GM19467 (cell line): ENCODE data around the gene ERMP1.
"Not testable (repeated sequence)": the region's sequence is repeated elsewhere in the genome, so short reads cannot be mapped to it uniquely, and the experiment has no call there.

ENCODE experiments used
- ATAC-seq: cut with Tn5 transposase; IDR thresholded peaks from one replicate; pipeline ENCODE4 v1.9.1; 2021; ENCODE audit warnings: mild to moderate bottlenecking, moderate library complexity; ENCODE audit not compliant: unreplicated experiment

Gene ERMP1

GRCh38 chr9:5825895-5826622 lies 6.9 kb downstream of the ERMP1 start:
- ATAC-seq = no peak

- ATAC-seq = no peak
Measured at GRCh38 chr9:5825223-5825622, 7.7 kb downstream of the ERMP1 start.

- ATAC-seq = no peak
Measured at GRCh38 chr9:5820425-5820824, 12.5 kb downstream of the ERMP1 start.

DNA sequence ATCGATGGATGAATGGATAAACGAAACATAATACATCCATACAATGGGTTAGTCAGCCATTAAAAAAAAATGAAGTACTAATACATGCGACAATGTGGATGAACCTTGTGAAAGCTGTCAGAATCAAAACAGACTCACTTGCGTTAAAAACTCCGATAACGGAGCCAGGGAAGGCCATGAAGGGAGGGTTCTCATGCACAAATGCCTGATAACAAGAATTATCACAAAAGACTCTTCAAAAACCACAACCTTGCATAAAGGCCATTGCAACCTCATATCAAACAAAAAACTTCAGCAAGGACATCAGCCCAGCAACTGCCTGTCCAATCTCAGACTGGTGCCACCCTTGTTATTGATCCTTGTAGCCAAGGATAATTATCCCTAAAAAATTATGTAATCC lies 13.7 kb downstream of the ERMP1 start:
- ATAC-seq = no peak

DNA sequence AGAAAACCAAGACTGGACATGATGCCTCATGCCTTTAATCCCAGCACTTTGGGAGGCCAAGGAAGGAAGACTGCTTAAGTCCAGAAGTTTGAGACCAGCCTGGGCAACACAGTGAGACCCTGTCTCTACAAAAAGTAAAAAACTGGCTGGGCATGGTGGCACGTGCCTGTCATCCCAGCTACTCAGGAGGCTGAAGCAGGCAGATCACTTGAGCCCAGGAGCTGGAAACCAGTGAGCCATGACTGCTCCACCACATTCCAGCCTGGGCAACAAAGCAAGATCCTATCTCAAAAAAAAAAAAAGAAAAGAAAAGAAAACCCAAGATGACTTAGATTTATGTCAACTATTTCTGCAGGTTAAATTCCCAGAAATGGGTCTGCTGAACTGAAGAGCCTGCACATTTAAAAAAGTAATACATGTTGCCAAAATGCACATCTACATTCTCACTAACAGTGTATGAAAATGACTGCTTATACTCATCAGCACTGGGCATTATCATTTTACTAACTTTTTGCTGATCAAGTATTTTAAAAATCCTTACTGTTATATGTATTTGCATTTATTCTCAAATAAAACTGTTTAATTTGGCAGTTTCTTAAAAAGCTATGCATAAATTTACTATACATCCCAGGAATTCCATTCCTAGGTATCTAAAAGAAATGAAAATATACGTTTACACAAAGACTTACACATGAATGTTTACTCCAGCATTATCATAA lies 14.3 kb downstream of the ERMP1 start:
- ATAC-seq = no peak

DNA sequence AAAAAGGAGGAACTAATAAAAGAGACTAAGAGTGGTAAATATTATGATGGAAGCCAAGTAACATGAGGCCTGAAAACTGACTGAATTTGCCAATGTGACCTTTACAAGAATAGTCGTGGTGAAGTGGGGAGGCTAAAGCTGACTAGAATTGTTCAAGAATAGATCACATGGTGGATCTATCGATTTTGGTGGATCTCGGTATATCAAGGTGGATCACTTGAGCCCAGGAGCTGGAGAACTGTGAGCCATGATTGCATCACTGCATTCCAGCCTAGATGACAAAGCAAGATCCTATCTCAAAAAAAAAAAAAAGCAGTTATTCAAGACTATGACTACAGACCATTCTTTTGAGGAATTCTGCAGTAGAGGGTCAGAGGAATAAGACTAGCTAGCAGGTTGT lies 15.1 kb downstream of the ERMP1 start:
- ATAC-seq = no peak

GRCh38 chr9:5815461-5815860 lies 17.5 kb downstream of the ERMP1 start:
- no peak for ATAC-seq

GRCh38 chr9:5813824-5814223 lies 19.1 kb downstream of the ERMP1 start:
- no peak for ATAC-seq

- ATAC-seq = no peak
Measured at GRCh38 chr9:5811751-5812150, 21.2 kb downstream of the ERMP1 start.

GRCh38 chr9:5805478-5805877 lies 27.4 kb downstream of the ERMP1 start:
- no peak for ATAC-seq

GRCh38 chr9:5801739-5802113 lies 31.2 kb downstream of the ERMP1 start:
- ATAC-seq = no peak

DNA sequence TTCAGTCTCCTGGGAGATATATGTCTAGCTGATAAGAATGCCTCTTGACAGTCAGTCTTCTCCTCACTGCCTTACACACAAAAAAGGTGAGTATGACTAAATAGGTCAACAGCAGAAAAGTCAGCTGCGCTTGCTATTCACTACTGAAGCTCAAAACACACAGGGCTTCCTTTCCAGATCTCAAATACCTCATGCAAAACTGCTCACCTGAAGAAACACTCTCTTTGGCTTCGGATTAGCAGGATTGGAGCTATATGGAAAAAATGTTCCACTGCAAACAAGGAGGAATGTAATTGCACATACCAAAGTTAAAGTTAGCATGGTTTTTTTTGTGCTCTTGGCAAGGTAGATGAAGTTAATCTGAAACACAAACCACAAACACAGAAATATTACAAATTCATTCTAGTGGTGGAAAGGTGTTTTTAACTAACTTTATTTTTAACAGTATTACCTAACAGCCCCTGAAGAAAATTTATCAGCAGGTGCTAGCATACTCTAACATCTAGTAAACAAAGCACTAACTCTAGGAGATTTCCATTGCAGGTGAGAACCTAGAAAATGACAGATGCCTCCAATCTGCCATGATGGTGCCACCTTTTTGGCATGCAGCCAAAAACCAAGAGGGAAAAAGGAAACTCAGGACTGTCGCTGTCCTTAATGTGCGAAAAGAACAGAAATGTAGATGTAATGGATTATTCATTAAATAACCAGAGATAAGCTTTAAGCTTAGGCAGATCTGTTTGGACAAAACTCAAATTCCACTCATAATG lies 31.8 kb downstream of the ERMP1 start:
- ATAC-seq = no peak

GRCh38 chr9:5800378-5800777 lies 32.5 kb downstream of the ERMP1 start:
- ATAC-seq = not testable (repeated sequence)

DNA sequence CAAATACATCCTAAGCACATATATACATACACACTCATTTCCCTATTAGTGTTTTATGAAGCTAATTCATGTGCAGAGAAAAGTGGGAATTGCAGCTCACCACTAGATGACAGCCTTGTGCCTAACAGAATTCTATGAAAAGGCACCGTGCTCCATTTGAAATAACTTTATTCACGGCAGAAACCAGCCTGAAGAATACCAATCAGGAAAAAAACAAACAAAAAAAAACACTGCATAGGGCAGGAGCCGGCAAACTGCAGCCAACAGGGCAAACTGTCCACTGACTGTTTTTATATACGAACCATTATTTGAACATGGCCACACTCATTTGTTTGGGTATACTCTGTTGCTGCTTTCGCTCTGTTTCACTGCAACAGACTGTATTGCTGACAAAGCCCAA lies 33.6 kb downstream of the ERMP1 start:
- no peak for ATAC-seq

DNA sequence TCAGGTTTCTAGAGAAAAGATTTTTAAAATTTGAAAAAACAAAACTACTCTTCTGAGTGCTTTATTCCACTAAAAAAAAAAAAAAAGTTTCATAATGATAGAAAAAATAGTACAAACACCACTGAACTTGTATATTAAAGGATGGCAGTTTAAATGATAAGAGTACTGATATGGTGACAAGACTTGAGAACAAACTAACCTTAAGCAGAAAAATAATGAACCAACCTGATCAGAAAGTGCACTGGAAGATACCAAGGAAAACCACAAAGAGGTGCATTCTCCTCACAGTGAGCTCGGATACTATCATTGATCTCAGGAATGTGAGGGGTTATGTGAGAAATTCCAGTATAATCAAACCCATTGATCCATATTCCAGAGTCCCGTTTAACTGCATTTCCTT lies 34.3 kb downstream of the ERMP1 start:
- no peak for ATAC-seq

GRCh38 chr9:5796298-5796697 lies 36.6 kb downstream of the ERMP1 start:
- ATAC-seq = no peak

DNA sequence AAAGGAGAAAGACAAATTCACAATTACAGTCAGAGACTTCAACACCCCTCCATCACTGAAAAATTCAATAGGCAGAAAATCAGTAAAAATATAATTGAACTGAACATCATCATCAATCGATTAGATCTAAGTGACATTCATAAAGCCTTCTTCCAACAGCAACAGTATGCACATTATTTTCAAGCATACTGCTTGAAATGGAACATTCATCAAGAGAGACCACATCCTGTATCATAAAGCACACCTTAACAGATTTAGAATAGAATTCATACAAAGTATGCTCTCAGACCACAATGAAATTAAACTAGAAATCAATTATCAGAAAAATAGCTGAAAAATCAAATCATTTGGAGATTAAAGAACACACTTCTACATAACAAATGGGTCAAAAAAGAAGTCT lies 39.1 kb downstream of the ERMP1 start:
- ATAC-seq = no peak

- ATAC-seq = no peak
Measured at GRCh38 chr9:5791870-5792269, 41.0 kb downstream of the ERMP1 start.

- ATAC-seq = no peak
Measured at GRCh38 chr9:5790923-5791322, 42.0 kb downstream of the ERMP1 start.

DNA sequence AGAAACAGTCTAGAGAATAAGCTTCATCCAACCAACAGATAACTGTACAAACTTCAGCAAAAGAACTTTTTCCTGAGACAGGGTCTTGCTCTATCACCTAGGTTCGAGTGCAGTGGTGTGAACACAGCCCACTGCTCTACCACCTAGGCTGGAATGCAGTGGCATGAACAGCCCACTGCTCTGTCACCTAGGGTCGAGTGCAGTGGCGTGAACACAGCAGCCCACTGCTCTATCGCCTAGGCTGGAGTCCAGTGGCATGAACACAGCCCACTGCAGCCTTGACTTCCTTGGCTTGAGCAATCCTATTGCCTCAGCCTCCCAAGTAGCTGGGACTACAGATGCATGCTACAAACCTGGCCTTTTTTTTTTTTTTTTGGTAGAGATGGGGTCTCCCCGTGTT lies 43.4 kb downstream of the ERMP1 start:
- ATAC-seq = no peak

DNA sequence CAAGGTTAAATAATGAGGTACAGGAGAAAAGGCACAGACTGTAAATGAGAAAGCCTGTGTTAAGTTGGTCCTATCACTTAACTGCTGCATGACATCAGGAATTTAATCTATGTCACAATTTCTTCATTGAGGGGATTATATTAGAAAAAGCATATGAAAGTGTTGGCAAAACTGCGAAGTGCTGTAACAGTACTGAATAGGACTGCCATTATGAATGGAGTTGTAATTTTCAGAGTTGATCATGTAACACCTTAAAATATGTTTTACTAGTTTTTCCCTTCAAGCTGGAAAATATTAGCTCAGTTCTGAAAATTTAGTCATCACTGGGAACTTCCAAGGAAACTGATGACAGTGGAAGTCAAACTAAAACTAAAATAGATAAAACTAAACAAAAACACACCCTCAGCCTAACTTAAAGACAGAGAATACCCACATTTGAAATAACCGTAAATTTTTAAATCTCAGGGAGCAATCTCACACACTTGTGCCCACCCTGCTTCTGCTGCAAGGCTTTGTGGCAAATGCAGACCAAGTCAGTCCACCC lies 45.1 kb downstream of the ERMP1 start:
- no peak for ATAC-seq

DNA sequence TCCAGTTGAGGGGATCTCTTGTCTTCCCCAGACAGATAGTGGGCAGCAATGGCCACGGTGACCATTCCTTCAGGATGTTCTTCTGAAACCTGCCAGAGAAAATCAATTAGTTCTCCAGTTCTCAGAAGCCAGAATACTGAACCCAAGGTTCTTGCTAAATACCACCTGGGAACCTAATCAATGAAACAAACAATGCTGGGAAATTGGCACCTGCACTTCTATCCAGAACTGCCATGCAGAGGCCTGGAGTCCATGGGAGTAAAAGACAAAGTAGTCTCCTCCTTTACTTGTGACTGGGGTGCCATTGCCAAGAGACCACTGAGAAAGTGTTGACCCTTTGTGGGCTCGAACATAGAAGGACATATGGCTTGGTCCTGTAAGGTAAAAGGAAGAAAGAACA lies 45.7 kb downstream of the ERMP1 start:
- ATAC-seq = no peak
